ENCODE results near the gene ADRA1B.

ADRA1B gene

GRCh38 chr5:159894149-159894720 is 22.0 kb upstream of the ADRA1B start:
- Histone ChIP-seq H3K14ac (ENCODE audit: low read length in 2 of 2) (no peak overlapping the region), H3K4me2 (ENCODE audit: low read length, poor library complexity, severe bottlenecking) (no peak overlapping the region), H3K9me3 (ENCODE audit: control insufficient read depth, low read length) (no peaks in the 10 kb centered on the region), H3K23ac (ENCODE audit: low read length in 2 of 2) (no peak overlapping the region), H4K8ac (ENCODE audit: low read length) (no peak overlapping the region), H3K9ac (ENCODE audit: low read length) (no peak overlapping the region), H2AFZ (ENCODE audit: low read depth, low read length) (no peak overlapping the region), H3K27ac (ENCODE audit: low read length, poor library complexity, severe bottlenecking) (no peak overlapping the region), H3K36me3 (ENCODE audit: control insufficient read depth in 1 of 2, insufficient read depth in 2 of 2, low read depth in 1 of 2, low read length in 2 of 2) (no peaks in the 10 kb centered on the region), H3K4ac (ENCODE audit: low read depth in 1 of 2, low read length in 2 of 2) (no peak overlapping the region), H3K4me3 (ENCODE audit: insufficient read depth in 1 of 2, low read depth in 1 of 2, low read length in 2 of 2) (no peak overlapping the region), H3K4me1 (ENCODE audit: control insufficient read depth, insufficient read depth, low read depth, low read length) (peaks cover 5% of the 10 kb centered on the region), H4K91ac (ENCODE audit: low read length) (no peak overlapping the region), H3K18ac (ENCODE audit: low read depth in 1 of 2, low read length in 2 of 2) (peak overlapping the region in 1 of 2 experiments; percentile 69), H2BK120ac (ENCODE audit: low read depth, low read length) (no peak overlapping the region), H2BK12ac (ENCODE audit: low read length in 2 of 2) (peak overlapping the region in 1 of 2 experiments; percentile 59), H2BK15ac (ENCODE audit: low read depth, poor library complexity, severe bottlenecking) (no peak overlapping the region), H2BK5ac (ENCODE audit: low read depth, low read length, poor library complexity, severe bottlenecking) (no peak overlapping the region), H3K79me1 (replicated peaks; ENCODE audit: low read length, poor library complexity, severe bottlenecking) (no peaks in the 10 kb centered on the region), H2AK5ac (ENCODE audit: low read length, severe bottlenecking) (no peak overlapping the region), H3K27me3 (ENCODE audit: control insufficient read depth in 1 of 2, insufficient read depth in 1 of 2, low read length in 2 of 2) (peaks cover 0 to 49% of the 10 kb centered on the region in 2 experiments)
- WGBS, result 31% methylated on average over 4 of the region's 7 CpGs
- peak; percentile 75 for DNase-seq

- Histone ChIP-seq H3K18ac (ENCODE audit: low read depth in 1 of 2, low read length in 2 of 2) (peak overlapping the region in 1 of 2 experiments; percentile 34), H3K79me1 (replicated peaks; ENCODE audit: low read length, poor library complexity, severe bottlenecking) (no peaks in the 10 kb centered on the region), H2AFZ (ENCODE audit: low read depth, low read length) (no peak overlapping the region), H2BK15ac (ENCODE audit: low read depth, poor library complexity, severe bottlenecking) (no peak overlapping the region), H3K4ac (ENCODE audit: low read depth in 1 of 2, low read length in 2 of 2) (peak overlapping the region in 1 of 2 experiments; percentile 10), H4K91ac (ENCODE audit: low read length) (peak overlapping the region; percentile 28), H3K9me3 (ENCODE audit: control insufficient read depth, low read length) (no peaks in the 10 kb centered on the region), H3K27ac (ENCODE audit: low read length, poor library complexity, severe bottlenecking) (no peak overlapping the region), H3K4me2 (ENCODE audit: low read length, poor library complexity, severe bottlenecking) (no peak overlapping the region), H3K9ac (ENCODE audit: low read length) (no peak overlapping the region), H2AK5ac (ENCODE audit: low read length, severe bottlenecking) (no peak overlapping the region), H2BK5ac (ENCODE audit: low read depth, low read length, poor library complexity, severe bottlenecking) (no peak overlapping the region), H2BK12ac (ENCODE audit: low read length in 2 of 2) (peak overlapping the region in 1 of 2 experiments; percentile 61), H2BK120ac (ENCODE audit: low read depth, low read length) (no peak overlapping the region), H3K14ac (ENCODE audit: low read length in 2 of 2) (no peak overlapping the region), H4K8ac (ENCODE audit: low read length) (peak overlapping the region; percentile 47), H3K4me3 (ENCODE audit: insufficient read depth in 1 of 2, low read depth in 1 of 2, low read length in 2 of 2) (no peak overlapping the region), H3K36me3 (ENCODE audit: control insufficient read depth in 1 of 2, insufficient read depth in 2 of 2, low read depth in 1 of 2, low read length in 2 of 2) (no peaks in the 10 kb centered on the region), H3K23ac (ENCODE audit: low read length in 2 of 2) (no peak overlapping the region), H3K4me1 (ENCODE audit: control insufficient read depth, insufficient read depth, low read depth, low read length) (peaks cover 5% of the 10 kb centered on the region), H3K27me3 (ENCODE audit: control insufficient read depth in 1 of 2, insufficient read depth in 1 of 2, low read length in 2 of 2) (peaks cover 0 to 46% of the 10 kb centered on the region in 2 experiments)
- DNase-seq, result no peak
- WGBS, result 92% methylated on average over 5 of the region's 6 CpGs
Measured at GRCh38 chr5:159897786-159898393, 18.4 kb upstream of the ADRA1B start.

GRCh38 chr5:159899067-159900049 is 16.9 kb upstream of the ADRA1B start:
- no peak overlapping the region for H2BK12ac ChIP-seq (ENCODE audit: low read length in 2 of 2)
- WGBS, result 92% methylated on average over 4 of the region's 4 CpGs
- no peaks in the 10 kb centered on the region for H3K36me3 ChIP-seq (ENCODE audit: control insufficient read depth in 1 of 2, insufficient read depth in 2 of 2, low read depth in 1 of 2, low read length in 2 of 2)
- no peak overlapping the region for H3K27ac ChIP-seq (ENCODE audit: low read length, poor library complexity, severe bottlenecking)
- H3K4ac ChIP-seq (ENCODE audit: low read depth in 1 of 2, low read length in 2 of 2), result no peak overlapping the region
- H3K27me3 ChIP-seq (ENCODE audit: control insufficient read depth in 1 of 2, insufficient read depth in 1 of 2, low read length in 2 of 2), result peaks cover 0 to 51% of the 10 kb centered on the region in 2 experiments
- H3K9me3 ChIP-seq (ENCODE audit: control insufficient read depth, low read length), result no peaks in the 10 kb centered on the region
- no peak overlapping the region for H2AFZ ChIP-seq (ENCODE audit: low read depth, low read length)
- H3K18ac ChIP-seq (ENCODE audit: low read depth in 1 of 2, low read length in 2 of 2), result no peak overlapping the region
- peaks cover 9% of the 10 kb centered on the region for H3K4me1 ChIP-seq (ENCODE audit: control insufficient read depth, insufficient read depth, low read depth, low read length)
- H2BK5ac ChIP-seq (ENCODE audit: low read depth, low read length, poor library complexity, severe bottlenecking), result no peak overlapping the region
- no peak overlapping the region for H4K8ac ChIP-seq (ENCODE audit: low read length)
- H3K4me3 ChIP-seq (ENCODE audit: insufficient read depth in 1 of 2, low read depth in 1 of 2, low read length in 2 of 2), result no peak overlapping the region
- H3K79me1 ChIP-seq (replicated peaks; ENCODE audit: low read length, poor library complexity, severe bottlenecking), result no peaks in the 10 kb centered on the region
- no peak overlapping the region for H3K23ac ChIP-seq (ENCODE audit: low read length in 2 of 2)
- peak; percentile 51 for DNase-seq
- no peak overlapping the region for H3K14ac ChIP-seq (ENCODE audit: low read length in 2 of 2)
- no peak overlapping the region for H2AK5ac ChIP-seq (ENCODE audit: low read length, severe bottlenecking)
- no peak overlapping the region for H3K4me2 ChIP-seq (ENCODE audit: low read length, poor library complexity, severe bottlenecking)
- H2BK120ac ChIP-seq (ENCODE audit: low read depth, low read length), result no peak overlapping the region
- no peak overlapping the region for H2BK15ac ChIP-seq (ENCODE audit: low read depth, poor library complexity, severe bottlenecking)
- no peak overlapping the region for H3K9ac ChIP-seq (ENCODE audit: low read length)
- no peak overlapping the region for H4K91ac ChIP-seq (ENCODE audit: low read length)

- no peak overlapping the region for H2AK5ac ChIP-seq (ENCODE audit: low read length, severe bottlenecking)
- no peak overlapping the region for H2BK120ac ChIP-seq (ENCODE audit: low read depth, low read length)
- H3K27me3 ChIP-seq (ENCODE audit: control insufficient read depth in 1 of 2, insufficient read depth in 1 of 2, low read length in 2 of 2), result peaks cover 0 to 38% of the 10 kb centered on the region in 2 experiments
- H2AFZ ChIP-seq (ENCODE audit: low read depth, low read length), result no peak overlapping the region
- H3K4ac ChIP-seq (ENCODE audit: low read depth in 1 of 2, low read length in 2 of 2), result no peak overlapping the region
- no peak overlapping the region for H2BK12ac ChIP-seq (ENCODE audit: low read length in 2 of 2)
- no peaks in the 10 kb centered on the region for H3K9me3 ChIP-seq (ENCODE audit: control insufficient read depth, low read length)
- H3K14ac ChIP-seq (ENCODE audit: low read length in 2 of 2), result no peak overlapping the region
- no peak overlapping the region for H3K4me3 ChIP-seq (ENCODE audit: insufficient read depth in 1 of 2, low read depth in 1 of 2, low read length in 2 of 2)
- H3K79me1 ChIP-seq (replicated peaks; ENCODE audit: low read length, poor library complexity, severe bottlenecking), result no peaks in the 10 kb centered on the region
- no peak overlapping the region for H2BK15ac ChIP-seq (ENCODE audit: low read depth, poor library complexity, severe bottlenecking)
- no peaks in the 10 kb centered on the region for H3K36me3 ChIP-seq (ENCODE audit: control insufficient read depth in 1 of 2, insufficient read depth in 2 of 2, low read depth in 1 of 2, low read length in 2 of 2)
- H3K27ac ChIP-seq (ENCODE audit: low read length, poor library complexity, severe bottlenecking), result no peak overlapping the region
- no peak overlapping the region for H3K9ac ChIP-seq (ENCODE audit: low read length)
- H3K18ac ChIP-seq (ENCODE audit: low read depth in 1 of 2, low read length in 2 of 2), result no peak overlapping the region
- no CpG with 5 or more reads among the region's 1 CpG for WGBS
- H2BK5ac ChIP-seq (ENCODE audit: low read depth, low read length, poor library complexity, severe bottlenecking), result no peak overlapping the region
- no peak overlapping the region for H4K8ac ChIP-seq (ENCODE audit: low read length)
- DNase-seq, result no peak
- peaks cover 12% of the 10 kb centered on the region for H3K4me1 ChIP-seq (ENCODE audit: control insufficient read depth, insufficient read depth, low read depth, low read length)
- no peak overlapping the region for H3K4me2 ChIP-seq (ENCODE audit: low read length, poor library complexity, severe bottlenecking)
- no peak overlapping the region for H3K23ac ChIP-seq (ENCODE audit: low read length in 2 of 2)
- no peak overlapping the region for H4K91ac ChIP-seq (ENCODE audit: low read length)
Measured at GRCh38 chr5:159901308-159901707, 15.0 kb upstream of the ADRA1B start.

Measured in mesenchymal stem cell (in vitro differentiated cells and primary cell).